ENCODE results near the gene KCTD18.

KCTD18 gene

DNA sequence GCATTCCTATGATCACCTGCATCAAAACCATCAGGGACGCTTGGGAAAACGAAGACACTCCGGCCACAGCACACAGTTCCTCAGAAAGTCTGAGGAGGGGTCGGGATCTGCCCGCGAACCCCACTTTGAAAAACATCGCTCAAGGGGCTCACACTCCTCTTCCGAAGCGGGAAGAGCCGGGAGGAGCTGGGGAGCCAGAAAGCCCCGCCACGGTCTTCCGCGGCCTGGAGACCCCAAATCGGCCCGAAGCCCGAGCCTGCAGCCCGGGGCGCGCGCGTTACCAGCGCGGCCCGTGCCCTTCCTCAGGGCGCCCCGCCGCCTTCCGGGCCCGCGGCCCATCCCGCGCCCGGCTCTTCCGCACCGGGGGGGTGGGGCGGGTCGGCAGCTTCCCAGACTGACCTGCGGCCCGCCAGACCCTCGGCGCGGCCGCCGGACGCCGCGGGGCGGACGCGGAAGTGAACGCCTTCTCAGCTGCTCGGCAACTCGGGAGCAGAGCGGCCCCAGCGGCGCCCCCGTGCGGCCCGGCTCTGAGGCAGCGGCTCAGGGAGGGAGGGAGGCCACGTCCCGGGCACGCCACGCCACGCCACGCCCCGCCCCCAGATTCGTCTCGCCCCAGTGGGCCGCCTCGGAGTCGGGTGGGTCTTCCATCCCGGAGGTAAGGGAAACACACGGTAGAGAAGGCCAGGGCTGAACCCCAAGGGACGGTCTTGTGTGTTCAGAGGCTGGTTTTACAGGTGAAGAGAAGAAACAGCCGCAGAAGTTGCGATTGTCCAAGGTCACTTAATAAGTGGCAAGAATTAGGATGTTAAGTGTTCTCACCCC, at the start of gene KCTD18:
Gene KCTD18 (minus strand): TSS at position 457 of the 822 bp plus-strand sequence. CDS start 3,052 bp downstream, outside the sequence.
- ATAC-seq, result peak; percentile 97

DNA sequence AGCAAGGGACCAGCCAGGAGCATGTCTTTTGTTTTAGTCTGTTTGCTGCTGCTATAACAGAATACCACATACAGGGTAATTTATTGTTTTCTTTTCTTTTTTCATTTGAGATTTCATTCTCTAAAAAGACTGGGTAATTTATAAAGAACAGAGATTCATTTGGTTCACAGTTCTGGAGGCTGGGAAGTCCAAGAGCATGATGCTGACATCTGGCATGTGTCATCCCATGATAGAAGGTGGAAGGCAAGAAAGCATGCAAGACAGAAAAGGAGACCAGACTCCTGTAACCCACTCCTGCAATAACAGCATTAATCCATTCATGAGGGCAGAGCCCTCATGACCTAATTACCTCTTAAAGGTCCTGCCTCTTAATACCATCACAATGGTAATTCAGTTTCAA, 30.9 kb upstream of the KCTD18 start:
- ATAC-seq, result no peak

DNA sequence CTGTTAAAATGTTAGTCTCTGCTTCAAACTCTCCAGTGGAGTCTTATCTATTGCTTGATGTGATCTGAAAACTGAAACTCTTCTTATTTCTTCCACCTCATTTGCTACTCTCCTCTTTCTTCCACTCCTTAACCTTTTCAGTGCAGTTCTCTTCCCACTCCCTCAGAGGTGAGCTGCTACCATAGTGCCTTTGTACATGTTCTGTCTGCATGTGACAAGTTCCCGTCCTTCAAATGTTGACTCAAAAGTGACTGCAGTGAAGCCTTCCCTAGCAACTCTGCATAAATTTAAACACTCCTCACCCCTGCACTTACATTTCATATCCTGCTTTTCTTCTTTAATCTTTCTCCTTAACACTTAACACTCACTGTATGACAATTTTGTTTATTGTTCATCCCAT, 28.3 kb upstream of the KCTD18 start:
- no peak for ATAC-seq

DNA sequence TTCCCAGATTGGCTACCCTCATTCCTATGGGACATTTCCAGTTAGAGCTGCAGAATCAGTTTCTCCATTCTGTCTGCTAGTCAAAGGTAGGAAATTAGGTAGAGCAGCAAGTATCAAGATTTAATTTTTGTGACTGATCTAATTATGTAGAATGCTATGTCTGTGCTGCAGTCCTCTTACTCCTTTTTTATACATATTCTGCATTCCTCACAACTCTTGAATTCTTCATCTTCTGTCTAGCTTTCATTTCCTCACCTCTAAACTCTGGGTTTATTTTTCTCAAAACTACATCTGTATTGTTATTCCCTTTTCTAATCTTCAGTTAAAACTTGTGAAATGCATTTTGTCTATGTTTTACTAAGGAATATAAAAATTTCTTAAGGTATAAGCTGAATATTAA, 24.7 kb upstream of the KCTD18 start:
- no peak for ATAC-seq

DNA sequence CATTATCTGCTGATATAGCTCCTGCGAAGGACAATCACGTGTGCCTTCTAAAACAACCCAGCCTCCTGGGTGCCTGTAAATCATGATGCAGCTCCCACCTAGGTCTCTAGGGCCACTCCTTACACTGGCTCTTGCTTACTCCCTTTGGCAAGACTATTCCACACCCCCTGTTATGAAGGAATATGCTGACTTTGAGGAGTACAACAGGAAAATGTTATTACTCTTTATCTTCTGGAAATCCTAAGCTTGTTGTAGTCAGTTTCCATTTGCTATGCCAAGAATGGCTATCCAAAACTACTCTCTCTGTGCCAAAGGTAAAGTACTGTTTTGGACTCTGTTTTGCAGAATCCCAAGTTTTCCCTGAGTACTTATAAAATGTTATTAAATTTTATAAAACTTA, 23.9 kb upstream of the KCTD18 start:
- no peak for ATAC-seq

DNA sequence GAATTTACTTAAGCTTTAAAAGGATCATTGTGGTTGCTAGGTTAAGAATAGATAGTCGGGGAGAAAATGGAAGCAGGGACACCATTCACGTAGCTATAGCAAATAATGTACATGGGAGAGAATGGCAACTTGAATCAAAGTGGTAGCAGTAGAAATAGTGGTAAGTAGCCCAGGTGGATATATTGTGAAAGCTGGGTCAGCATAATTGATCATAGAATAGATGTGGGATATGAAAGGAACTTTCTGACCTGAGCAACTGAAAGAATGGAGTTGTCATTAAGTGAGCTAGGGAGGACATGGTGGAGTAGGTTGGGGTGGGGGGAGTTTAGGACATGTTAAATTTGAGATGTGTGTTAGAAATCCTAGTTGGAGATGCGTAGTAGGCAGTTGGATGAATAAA, 18.4 kb upstream of the KCTD18 start:
- no peak for ATAC-seq

DNA sequence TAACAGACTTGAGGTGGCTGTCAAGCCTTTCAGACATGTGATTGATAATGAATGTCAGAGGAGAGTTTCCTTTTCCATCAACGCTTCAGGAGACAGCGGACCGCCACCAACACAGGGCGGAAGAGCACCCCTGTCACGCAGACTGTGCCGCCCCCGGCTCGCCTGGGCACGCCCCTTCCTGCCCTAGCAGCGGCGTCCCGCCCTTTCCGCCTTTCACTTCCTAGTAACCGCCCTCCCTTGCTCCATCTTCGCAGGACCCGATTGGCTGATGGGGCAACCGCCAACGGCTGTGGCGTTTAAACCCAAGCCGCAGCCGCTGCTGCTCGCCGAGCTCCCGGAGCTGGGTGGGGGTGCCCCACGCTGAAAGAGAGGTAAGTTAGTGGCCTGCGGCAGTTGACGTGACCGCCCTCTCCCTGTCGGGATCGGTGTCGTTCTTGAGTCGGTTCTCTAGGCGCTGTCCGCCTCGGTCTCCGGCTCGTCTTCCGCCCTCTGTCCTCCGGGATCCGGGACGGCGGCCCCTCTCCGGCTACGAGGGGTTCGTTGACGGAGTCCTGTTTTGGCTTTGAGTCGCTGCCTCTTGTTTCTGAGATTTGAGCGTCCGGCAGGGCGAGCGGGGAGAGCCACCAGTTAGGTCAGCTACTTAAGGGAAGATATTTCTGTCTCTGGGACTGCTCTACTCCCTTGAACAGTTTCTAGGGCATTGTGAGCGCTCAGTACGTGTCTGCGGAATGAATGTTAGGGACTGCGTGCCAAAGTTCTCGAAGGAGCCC, 16.2 kb upstream of the KCTD18 start, which contains the start of gene SGO2:
Gene SGO2 (plus strand): TSS at position 326 of the 770 bp plus-strand sequence. CDS start 6,769 bp downstream, outside the sequence.
- peak; percentile 100 for ATAC-seq

DNA sequence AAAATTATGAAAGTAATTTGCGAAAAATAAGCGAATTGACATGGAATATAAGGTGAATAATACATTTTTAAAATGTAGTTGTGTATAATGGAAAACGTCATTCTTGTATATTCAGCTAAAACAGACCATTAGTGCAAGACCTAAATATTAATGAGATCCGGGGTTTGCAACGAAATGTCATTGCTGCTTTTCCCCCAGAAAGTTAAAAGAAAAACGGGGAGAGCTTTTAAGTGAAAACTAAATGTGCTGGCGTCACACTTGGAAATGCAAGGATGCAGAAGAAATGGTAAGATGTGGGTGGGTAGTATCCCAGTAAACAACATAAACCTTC, 15.6 kb upstream of the KCTD18 start:
- no peak for ATAC-seq

DNA sequence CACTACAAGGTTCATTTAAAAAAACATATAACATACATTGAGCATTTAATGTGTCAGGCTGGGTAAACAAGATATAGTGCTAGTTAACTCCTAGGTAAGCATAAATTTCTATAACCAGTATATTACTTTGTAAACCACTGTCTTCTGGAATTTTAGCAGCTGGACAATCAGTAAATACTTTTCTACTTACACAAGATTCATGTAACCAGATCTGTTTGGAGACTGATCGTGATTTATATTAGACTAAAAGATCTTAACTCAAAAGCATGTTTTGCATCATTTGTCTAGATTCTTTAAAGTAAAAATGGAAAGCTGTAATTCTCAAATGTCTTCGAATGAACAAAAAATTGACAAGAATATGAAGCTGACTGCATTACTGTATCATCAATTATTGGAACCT, 15.2 kb upstream of the KCTD18 start:
- no peak for ATAC-seq

DNA sequence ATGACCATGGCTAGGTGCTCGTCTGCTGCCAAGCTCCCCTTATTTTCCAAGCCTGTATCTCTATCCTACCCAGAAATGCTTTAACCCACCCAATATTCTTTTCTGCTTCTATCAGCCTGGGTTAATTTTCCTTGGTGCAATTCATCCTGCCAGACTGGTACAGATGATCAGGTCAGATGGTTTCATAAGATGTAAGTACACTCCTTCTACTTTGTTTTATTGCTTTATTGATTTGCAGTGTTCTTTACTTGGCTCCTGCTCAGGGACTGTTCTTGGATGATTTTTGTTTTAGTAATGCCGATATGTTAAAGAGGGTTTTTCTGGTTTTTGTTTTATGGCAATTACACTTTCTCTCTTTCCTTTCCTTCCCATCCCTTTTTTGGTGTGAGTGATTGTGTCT, 13.7 kb upstream of the KCTD18 start:
- no peak for ATAC-seq

DNA sequence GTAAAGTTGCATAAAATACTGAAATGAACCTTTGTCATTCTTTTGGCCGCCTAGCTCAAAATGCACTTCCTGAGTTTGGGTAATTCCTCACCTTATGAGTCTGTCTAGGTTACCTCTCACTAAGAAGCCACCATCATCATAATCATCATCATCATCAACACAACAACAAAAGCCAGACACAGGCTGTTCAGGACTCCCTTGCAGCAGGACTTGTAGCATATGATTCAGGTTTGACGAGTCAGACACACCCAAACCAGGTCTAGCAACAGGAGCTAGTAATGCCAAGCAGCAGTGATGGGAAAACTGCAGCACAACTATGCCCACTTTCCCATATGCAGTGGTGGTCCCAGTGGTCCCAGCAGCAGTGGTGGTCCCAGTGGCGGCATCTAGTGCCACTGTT, 13.3 kb upstream of the KCTD18 start:
- ATAC-seq, result no peak

DNA sequence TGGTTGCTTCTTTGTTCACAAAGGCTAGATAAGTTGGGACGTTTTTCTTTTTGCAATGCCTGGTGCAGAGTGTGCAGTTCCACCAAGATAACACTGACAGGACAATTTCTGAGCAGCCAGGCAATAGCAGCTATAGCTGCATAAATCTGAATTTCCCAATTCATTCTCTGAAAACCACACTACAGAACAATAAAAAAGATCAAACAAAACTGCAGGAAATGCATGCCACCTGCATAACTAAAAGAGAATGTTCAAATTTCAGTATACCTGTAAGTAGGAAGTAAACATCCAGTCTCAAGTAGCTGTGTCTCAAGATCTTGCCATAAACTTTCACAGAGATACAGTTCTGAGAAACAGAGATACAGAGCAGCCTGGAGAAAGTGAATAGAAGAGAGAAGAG, 5.3 kb upstream of the KCTD18 start:
- ATAC-seq, result no peak

DNA sequence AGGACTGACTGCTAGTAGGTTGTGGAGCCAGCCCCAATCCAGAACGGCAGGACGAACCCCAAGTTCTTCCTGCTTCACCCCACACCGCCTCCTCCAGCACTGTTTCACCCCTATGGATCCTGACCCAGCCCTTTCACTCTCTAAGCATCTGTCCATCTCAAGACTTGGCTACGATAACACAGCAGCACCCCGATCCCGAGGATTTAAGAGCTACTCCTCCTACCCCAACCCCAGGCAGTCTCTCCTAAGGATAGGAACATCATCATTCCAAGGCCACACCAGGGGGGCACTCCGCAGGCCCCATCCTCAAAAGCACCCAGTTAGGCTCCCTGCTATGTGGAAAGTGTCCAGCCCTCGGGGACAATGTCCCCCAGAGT, 645 bp downstream of the KCTD18 start:
- ATAC-seq, result no peak

DNA sequence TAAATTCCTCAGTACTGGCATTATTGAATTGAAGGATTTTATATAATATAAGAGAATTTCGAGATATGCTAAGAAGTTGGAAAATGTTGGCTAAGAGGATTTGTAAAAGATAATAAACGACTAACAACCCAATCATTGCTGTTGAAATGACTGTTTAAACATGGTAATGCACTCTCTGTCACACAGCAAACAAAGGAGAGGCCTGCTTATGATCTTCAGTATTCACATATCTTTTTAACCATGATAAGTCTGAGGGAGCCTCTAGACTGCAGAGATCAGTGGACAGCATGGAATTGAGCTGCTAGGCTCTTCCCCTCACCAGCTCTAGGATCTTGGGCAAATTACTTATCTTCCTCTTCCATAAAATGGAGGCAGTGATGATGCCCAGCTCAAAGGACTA, 2.7 kb downstream of the KCTD18 start:
- no peak for ATAC-seq

DNA sequence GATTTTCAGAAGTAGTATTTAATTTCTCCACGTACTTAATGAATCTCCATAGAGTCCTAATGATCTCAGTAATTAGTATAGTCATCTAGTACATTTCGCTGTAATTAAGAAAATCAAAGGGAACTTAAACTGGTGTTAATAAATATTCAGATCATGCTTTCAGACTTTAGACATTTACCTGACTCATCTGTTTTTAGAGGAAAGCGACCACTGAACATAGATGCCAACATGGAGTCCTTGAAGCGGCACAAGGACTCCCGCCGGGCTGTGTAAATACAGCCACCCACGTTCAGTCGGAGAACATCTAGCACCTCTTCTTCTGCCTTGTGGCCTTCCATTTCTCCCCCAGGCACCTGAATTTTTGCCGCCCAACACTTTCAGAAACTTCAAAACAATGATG, 3.2 kb downstream of the KCTD18 start:
- ATAC-seq, result no peak

DNA sequence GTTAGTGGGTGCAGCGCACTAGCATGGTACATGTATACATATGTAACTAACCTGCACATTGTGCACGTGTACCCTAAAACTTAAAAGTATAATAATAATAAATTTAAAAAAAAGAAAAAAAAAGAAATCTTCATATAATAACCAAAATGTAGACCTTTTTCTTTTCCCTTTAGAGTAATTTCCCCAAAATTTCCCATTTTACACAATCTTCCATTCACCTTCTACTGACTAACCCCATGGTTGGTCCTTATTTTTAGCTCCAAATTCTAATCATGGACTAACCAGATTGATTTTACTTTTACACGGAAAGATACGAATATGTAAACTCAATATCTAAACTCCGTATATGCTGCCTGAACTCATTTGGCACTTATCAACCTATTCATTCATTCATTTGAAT, 7.7 kb downstream of the KCTD18 start:
- ATAC-seq, result no peak

DNA sequence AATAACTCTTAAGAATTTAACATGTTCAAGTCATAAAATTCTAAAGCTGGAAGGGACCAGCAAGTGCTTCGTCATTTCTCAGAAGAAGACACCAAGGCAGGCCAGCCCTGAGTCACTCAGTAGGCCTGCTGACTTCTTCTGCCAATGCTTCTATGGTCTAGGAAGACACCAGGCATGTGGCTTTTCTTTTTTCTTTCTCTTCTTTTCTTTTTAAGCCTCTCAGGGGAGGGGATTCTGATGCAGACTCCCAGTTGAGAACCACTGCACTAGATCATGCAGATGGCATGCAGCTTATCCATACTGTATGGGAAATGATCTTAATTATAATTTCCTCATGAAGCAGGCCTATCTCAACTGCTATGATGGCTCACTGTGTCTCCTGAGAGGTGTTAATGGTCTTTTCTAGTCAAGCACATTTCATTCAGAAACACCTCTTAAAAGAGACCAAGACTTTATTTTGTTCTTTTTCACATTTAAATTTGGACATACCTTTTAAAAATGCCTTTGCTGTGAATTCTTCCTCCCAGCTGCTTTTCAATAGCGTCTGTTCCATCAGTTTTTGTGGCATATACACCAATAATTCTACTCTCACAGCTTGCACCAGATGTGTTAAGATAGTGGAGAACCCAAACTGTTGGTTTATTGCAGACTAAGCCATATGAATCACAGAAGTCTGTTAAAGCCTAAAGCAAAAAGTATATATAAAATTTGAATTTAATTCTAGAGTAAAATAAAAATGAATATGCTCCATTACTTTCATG, 11.3 kb downstream of the KCTD18 start:
- no peak for ATAC-seq

DNA sequence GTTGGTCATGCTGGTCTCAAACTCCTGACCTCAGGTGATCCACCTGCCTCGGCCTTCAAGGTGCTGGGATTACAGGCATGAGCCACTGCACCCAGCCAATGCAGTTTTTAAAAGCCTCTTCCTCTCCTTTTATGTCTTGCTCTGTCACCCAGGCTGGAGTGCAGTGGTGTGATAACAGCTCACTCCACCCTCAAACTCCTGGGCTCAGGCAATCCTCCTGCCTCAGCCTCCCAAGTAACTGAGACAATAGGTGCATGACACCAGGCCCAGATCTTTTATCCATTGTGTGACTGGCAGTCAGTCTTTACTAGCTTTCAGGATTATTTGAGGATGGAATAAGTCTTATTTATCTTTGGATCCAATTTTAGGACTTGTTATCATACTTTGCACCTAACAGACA, 13.2 kb downstream of the KCTD18 start:
- ATAC-seq, result no peak

DNA sequence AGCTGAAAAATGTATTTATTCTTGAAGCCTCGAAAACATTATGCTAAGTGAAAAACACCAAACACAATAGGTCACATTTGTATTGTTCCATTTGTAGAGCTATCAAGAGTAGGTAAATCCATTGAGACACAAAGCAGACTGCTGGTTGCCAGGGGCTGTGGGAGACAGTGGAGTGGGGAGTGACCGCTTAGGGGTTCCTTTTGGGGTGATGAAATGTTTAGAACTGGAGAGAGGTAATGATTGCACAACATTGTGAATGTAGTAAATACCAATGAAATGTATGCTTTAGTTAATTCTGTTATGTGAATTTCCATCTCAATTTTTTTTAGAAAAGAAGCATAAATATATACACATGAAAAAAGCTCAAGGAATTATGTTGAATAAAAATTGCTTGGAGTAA, 15.8 kb downstream of the KCTD18 start:
- ATAC-seq, result no peak

DNA sequence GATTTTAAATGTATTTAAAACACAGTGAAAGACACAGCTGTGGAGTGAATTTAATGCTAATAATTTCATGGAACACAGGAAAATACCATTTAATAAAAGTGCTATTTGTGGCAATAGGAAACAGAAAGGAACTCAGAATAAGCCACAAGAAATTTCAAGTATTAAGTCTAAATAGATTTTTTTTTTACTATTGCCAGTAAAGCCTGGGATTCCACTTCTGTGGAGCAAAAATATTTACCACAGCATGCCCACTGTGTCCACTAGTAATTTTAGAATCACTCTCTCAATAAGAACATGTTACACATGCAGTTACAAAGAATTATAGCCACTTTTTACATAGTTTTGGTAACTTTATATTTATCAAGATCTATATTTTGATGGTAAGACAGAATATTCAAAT, 17.2 kb downstream of the KCTD18 start:
- no peak for ATAC-seq

DNA sequence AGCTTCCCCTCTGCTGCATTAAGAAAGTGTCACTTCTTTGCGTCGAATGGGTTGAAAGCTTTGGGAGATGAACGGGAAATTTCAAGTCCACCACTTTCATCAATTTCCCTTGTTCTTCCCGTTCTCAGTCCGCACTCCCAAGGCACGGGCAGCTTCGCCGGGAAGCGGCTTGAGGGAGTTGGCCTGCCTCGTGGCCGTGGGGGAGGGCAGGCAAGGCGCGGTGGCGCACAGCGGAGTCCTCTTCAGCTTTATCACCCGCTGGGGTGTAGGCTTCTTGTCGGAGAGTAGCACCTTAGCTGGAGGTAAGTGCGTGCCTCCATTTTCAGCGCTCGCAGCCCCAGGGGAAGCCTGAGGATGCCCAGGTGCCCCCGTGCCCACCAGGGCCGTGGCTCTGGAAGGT, 19.9 kb downstream of the KCTD18 start:
- ATAC-seq, result no peak

DNA sequence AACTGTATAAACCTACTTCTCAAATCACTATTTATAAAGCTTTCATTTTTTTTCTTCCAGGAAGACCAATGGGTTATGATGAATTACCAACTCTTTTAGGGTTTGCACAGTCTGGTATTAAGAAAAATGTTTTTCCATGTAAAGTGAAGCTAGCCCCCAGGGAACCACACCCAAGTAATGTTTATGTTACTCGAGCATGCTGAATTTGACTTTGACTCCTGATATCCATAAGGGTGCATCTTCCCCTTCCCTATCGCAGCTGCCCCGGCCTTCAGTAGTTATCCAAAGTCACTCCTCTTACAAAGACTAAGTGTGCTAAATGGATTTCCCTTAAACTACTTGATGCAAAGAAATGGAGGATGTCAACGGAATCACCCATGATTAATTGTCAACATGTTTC, 21.7 kb downstream of the KCTD18 start:
- ATAC-seq, result no peak

DNA sequence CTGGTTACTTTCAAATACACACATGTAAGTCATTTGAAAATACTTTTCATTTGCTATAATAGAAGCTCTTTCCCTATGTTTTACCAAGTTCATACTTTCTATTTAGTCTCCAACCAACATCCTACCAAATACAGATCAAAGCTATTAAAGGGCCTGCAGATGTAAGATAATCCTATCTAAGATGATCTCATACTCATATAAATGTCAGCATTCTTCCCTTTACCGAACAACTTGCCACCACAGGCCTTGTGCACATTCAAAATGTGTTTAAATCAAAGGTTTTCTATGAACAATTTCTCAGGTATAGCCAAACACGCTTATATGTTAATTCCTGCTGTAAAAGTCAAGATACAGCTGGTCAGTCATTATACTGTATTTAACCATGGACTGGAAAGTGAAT, 23.3 kb downstream of the KCTD18 start:
- ATAC-seq, result no peak

DNA sequence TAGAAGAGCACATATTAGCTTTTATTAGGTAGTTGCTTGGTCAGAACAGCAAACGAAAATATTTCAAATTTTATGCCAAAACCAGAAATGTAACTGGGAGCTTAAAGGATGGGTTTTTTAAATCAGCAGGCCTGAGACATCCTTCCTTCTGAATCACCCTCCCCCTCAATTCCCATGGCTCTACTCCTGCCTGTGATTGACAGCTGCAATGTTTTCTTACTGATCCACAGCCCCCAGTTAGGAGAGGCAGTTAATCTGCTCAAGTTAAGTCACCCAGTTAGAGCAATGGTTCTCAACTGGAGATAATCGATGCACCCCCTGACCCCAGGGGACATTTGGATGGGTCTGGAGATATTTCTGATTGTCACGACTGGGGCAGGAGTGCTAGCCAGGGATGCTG, 24.9 kb downstream of the KCTD18 start:
- no peak for ATAC-seq
